Measurements from ENCODE around the gene PPFIA1.

Gene PPFIA1

DNA sequence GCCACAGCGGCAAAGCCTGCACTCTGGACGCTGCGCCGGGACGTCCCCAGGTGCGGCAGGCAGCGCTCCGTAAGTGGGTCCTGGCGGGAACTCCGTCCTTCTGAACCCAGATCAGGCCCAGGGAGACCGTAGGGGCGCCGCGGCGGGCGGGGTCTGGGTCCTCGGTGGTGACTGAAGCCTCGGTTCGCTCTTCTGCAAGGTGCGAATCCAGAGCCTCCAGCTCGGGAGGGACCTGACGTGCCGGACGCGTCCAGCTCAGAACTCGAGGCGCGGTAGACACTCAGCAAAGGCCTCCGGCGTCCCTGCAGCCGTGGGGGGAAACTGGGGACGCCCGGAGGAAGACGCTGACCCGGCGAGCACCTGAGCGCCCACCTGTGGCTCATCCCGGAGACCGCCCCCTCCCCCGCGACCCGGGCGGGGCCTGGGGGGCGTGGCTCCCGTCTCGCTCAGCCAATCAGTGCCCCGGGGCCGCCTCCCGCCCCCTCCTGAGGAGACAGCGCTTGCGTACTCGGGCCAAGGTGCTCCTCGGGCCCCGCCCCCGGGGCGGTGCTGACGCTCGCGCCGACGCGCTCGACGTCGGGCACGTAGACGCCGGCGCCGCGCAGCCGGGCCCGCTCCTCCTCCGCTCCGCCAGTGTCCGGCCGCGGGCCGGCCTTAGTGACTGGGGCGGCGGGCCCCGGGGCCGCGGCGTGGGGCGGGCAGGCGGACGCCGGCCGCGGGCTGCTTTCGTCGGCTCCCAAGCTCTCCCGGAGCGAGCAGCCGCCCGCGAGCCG lies at the start of gene PPFIA1:
Gene PPFIA1, plus strand, starts transcription at position 587 of the 773 bp plus-strand sequence. CDS start 1,483 bp downstream, outside the sequence.
- DNase-seq: peak; percentile 88

DNA sequence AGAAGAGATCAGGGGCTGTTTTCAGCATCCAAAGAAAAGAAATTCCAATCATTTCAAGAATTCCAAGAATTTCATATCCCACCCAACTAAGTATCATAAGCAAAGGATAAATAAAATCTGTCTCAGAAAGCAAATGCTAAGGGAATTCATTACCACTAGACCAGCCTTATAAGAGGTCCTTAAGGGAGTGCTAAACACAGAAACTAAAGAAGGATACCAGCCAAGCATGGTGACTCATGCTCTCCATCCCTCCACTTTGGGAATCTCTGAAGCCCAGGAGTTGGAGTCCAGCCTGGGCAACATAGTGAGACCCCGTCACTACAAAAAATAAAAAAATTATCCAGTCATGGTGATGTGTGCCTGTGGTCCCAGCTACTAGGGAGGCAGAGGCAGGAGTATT lies 49.6 kb upstream of the PPFIA1 start:
- DNase-seq: no peak

DNA sequence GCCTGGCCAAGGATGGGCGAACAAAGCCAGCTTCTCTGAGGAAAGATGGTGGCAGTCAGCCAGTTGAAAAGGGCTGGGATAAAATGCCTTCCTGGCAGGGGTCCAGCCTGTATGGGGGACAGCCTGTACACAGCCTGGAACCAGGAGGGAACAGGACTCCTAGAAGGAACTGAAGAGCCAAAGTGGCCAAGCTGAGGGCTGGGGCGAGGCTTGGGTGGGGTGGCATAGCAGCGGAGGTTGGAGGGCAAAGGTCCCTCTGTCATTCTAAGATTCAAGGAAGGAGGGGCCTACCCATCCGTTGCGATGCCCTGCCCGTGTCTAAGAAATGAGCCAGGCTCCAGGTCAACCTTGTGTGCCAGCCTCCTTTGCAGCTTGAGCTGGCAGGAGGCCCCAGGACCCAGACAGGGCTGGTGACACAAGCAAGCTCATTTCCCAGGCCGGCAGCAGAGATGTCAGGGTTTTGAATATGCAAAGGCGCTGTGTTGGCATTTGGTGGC lies 44.8 kb upstream of the PPFIA1 start:
- no peak for DNase-seq

DNA sequence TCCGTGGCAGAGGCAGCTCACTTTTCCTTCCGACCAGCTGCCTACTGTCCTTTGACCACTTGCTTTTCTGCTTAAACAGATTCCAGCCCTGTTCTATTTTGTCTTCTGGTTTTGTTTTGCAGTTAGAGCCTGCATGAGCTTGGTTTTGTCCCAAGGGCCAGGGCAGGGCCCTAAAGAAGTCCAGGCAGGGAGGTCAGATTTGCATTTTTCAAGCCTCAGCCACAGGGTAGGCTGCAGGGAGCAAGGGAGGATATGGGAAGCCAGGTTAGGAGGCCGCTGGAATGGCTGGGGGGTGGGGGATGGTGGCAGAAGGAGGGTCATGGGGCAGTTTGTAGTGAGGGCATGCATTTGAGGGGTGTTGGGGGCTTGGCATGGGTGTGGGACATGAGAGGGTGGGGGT lies 44.3 kb upstream of the PPFIA1 start:
- no peak for DNase-seq

DNA sequence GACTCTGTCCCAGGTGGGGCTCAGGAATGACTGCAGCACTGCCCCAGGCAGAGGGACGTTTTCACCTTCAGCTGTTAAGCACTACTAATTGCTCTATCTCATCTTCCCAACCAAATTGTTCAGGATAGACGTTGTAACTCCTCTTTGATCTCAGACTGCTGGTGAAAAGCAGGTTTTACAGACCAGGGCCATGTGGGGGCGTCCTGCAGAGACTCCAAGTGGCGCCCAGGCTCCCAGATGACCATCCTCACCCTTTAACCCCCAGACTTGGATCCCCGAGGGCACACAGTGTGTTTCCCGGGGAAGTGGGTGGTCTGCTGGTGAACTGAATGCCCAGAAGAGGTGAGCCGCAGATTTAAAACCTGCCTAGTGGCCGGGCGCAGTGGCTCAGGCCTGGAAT lies 43.5 kb upstream of the PPFIA1 start:
- DNase-seq: no peak

DNA sequence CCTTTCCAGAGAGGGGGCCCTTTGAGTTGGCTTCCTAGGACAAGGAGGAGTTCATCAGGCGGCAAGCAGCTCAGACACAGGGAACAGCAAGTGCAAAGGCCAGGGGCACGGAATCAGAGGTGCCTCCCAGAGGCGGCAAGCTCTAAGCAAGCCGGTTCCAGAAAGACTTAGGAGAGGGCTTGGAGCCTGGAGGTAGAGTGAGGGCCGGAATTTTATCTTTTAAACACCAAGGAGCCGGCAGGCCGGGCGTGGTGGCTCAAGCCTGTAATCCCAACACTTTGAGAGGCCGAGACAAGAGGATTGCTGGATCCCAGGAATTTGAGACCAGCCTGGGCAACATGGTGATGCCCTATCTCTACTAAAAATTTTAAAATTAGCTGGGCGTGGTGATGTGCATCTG lies 40.8 kb upstream of the PPFIA1 start:
- no peak for DNase-seq

DNA sequence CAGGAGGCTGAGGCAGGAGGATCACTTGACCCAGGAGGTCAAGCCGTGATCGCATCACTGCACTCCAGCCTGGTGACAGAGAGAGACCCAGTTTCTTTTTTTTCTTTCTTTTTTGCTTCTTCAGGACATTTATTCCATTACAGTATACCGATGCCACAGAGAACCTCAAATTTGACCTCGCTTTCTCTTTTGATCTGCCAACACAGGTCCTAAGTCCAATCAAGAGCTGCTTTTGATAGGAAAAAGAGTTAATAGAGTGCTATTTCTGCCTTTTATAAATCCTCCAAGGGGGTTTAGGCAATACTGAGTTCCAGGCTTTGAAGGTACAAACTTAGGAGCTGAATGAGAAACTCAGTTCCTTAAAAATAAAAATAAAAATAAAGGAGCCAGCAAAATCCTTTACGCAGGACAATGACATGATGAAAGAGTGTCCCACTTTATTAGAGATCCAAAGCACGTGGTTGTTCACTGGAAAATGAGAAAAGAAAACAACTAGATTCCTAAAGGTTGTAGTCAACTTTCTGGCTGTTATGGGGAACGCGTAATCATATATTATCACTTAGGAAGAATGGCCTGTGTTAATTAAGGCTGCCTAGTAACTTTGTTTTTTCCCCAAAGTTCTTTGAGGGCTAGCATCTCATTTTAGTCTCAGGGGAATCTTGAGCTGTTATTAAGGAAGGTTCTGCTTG lies 40.2 kb upstream of the PPFIA1 start:
- DNase-seq: no peak

DNA sequence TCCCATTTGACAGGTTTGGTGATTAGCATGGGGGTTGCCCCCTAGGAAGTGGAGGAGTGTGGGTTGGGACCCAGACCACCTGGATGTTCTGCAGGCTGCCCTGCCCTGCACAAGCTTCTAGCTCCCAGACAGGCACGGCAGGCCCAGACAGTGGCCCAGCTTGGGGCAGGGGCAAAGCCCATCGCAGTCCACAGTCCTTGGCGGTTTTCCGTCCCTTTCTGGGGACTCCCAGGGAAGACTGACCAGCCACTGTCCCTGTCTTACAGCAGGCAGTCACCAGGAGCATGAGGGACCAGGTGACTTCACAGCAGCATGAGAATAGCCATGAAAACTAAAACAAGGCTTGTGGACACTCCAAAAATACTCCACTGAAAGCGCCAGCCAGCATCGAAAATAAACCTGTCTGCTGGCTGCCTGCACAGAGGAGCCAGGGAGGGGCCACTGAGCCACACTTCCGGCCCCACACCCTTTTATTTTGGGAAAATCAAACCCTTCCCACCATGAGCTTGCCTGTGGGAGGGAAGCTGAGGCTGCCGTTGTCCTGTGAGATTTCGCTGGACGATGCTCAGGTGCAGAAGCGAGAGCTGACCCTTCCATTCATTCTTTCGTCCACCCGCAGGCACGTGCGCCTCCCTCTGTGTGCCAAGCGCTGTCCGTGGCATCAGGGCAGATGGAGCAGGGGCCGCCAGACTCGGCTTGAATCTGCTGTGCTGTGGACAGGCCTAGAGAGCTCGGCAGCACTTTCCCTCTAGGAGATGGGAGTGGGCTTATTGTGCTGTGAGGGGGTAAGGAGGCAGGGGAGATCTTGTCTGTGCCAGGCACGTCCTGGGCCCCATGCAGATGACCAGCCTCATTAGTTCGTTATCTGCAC lies 39.4 kb upstream of the PPFIA1 start:
- no peak for DNase-seq

DNA sequence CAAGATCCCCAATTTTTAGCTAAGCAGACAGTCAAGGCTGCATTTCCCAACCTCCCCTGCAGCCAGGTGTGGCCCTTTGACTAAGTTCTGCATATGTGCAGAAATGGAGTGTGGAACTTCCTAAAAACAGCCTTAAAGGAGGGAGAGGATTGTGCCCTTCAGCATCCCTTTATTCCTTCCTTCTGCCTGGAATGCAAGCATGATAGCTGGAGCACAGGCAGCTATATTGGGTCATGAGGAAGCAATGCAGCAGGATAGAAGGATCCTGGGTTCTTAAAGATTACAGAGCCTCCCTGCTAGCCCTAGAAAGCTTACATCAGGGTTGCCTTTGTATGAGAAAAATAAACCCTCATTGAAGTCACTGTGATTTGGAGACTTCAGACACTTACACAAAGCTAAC lies 37.5 kb upstream of the PPFIA1 start:
- no peak for DNase-seq

DNA sequence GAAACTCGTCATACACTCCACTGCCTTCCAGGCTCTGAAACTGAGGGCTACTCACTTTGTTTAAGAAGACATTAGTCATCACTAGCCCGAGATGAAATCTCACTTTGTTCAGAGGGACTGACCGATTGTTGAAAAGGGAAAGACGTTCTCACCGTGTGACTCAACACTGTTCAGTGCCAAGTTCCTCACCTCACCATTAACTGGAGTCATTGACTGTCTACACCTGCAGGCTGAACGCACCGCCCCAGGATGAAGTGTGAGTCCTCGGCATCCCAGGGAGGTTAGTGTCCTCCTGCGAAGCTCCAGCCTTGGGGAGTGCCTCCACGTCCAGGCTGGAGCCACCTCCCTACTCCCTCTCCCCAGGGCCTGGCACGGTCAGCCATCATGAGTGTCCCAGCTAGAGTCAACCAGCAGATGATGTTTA lies 37.0 kb upstream of the PPFIA1 start:
- DNase-seq: no peak

DNA sequence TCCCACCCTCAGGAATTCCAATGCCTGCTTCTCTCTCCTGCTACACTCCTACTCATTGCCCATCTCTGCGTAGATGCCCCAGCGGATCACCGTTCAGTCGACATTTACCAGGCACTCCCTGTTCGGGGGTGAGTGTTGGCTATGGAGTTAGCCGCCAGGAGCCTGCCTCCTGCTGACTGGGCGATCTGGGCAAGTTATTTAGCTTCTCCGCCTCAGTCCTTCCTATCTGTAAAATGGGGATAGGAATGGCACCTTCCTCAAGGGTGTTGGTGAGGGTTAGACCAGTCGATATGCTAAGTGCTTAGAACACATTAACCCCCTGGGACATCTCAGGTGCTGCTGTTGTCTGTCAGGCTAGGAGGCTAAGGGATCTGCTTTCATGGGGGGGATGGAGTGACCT lies 36.5 kb upstream of the PPFIA1 start:
- no peak for DNase-seq

DNA sequence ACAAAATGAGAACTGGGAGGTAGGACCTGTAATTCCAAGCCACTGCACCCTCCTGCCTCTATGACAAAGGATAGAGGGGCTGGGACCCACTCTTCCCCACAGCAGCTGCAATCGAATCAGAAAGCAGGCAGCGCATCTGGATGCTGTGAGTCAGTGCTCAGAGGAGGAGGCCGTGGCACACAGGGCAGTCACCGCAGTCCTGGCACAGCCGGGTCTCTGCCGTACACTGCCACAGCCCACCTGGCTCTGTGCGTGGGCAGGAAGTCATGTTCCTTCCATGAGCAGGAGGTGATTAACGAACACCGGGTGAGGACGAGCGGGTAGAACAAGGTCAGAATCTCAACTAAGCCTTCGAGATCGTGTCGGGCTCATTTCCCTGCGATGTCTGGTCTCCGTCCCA lies 30.2 kb upstream of the PPFIA1 start:
- no peak for DNase-seq

DNA sequence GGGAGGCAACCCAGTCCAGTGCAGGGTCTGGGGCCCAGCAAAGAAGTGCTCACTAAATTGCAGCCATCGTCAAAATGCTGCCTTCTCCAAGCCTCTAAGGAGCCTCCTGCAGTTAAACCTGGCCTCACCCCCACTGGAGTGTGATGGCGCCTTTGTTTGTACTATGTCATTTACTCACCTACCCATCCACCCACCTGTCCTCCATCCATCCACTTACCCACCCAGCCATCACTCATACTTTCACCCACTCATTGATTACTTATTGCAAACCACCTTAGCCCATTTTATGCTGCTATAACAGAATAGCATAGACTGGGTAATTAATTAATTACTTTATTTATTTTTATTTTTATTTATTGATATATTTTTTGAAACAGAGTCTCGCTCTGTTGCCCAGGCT lies 28.8 kb upstream of the PPFIA1 start:
- no peak for DNase-seq

DNA sequence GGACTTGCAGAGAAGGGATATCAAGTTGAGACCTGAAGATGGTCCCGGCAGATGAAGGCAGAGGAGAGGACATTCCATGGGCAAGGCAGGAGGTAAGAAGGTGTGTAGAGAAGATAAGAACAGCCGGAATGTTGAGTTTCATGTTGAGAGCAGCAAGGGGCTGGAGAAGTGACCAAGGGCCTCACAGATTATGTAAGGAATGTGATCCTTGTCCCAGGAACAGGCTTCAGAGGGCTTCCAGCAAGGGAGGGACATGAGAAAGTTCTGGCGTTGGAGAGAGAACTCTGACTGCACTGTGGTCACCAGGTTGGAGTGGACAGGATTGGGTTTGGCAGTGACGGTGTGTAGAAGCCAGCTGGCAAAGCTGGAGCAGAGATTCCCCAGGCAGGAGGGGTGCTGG lies 27.6 kb upstream of the PPFIA1 start:
- no peak for DNase-seq

DNA sequence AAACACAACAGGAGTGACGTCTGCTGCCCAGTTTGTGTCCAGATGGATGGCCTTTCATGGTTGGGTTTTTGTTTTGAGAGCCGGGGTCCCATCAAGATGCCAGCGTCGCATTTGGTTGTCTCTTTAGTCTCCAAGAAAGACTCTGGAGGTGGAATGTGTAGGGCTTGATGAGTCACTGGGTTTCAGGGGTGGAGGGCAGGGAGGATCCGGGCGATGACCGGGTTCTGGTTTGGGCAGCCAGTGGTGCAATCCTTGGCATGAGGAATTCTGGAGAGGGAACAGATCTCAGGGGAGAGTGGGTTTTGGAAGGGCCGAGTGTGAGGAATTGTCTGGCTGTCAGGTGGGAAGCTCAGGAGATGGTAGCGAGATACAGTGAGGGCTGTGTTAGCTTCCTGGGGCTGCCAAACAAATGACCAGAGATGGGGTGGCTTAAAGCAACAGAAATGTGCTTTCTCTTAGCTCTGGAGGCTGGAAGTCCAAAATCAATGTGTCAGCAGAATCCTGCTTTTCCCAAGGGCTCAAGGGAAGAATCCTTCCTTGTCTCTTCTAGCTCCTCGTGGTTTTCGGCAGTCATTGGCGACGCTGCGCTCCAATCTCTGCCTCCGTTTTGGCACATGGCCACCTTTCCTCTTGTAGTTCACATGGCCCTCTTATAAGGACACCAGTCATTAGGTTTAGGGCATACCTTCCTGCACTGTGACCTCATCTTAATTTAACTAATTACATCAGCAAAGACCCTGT lies 26.4 kb upstream of the PPFIA1 start:
- no peak for DNase-seq

DNA sequence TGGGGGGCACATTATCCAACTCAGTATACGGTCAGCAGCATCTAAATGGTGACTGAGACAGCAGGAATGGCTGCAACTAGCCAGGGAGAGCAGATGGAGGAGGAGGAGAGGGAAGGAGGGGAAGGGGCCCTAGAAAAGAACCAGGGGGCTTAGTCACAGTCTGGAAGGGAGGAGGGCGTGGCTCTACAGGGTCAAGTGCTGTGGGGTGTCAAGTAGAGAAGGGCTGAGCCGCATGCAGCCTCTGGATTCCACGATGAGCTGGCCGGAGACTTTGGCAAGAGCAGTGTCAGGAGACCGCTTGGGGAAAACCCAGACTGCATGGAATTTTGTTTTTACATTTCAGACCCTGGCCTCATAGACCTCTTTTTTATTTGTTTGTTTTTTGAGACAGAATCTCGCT lies 25.8 kb upstream of the PPFIA1 start:
- DNase-seq: no peak

DNA sequence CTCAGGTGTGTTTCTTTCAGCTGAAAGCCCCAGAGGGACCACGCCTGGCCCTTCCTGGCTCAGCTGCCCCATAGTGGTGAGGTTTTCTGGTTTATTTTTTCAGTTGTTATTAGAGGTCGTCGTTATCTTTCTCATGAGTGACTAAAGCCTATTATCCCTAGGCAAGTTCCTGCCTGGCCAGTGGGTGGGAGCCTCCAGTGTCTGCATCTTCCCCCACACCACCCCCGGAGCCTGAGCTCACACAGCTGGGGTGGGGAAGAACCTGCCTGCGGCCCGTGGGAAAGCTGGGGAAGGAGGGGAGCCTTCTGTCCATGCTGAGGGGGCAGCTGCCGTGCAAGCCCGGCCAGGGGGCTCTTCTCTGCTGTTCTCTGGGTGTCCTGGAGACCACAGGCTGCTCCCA lies 24.3 kb upstream of the PPFIA1 start:
- no peak for DNase-seq

DNA sequence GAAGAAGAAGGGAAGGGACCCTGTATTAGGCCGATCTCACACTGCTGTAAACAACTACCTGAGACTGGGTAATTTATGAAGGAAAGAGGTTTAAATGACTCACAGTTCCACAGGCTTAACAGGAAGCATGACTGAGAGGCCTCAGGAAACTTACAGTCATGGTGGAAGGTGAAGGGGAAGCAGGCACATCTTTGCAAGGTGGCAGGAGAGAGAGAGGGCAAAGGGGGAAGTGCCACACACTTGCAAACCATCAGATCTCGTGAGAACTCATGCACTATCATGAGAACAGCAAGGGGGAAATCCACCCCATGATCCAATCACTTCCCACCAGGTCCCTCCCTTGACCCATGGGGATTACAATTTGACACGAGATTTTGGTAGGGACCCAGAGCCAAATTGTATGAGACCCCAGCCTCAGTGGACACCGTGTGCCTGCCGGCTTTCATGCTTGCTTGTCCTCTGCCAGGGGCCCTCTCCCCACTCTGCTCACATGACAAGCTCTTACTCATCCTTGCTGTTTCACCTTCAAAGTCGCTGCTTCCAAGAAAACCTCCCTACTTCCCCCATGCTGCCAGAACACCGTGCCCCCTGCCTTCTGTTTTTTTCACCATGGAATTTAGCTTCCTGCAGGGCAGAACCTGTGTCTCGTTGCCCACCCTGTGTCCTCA lies 23.3 kb upstream of the PPFIA1 start:
- DNase-seq: no peak

DNA sequence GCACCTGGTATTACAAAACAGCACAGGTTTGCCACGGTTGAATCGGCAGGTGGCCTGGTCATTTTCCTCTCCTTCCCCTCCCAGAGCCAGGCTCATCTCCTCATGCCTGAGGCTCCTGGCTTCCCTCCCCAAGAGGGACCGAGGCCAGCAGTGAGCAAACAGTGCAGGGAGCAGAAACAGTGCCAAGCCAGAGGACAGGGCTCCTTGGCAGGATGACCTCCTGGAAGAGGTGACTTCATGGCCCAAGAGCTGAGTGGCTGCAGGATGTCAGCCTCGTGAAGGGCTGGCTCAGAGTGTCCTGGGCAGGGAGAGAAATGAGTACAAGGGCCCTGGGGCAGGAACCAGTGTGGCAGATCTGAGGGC lies 22.8 kb upstream of the PPFIA1 start:
- no peak for DNase-seq

DNA sequence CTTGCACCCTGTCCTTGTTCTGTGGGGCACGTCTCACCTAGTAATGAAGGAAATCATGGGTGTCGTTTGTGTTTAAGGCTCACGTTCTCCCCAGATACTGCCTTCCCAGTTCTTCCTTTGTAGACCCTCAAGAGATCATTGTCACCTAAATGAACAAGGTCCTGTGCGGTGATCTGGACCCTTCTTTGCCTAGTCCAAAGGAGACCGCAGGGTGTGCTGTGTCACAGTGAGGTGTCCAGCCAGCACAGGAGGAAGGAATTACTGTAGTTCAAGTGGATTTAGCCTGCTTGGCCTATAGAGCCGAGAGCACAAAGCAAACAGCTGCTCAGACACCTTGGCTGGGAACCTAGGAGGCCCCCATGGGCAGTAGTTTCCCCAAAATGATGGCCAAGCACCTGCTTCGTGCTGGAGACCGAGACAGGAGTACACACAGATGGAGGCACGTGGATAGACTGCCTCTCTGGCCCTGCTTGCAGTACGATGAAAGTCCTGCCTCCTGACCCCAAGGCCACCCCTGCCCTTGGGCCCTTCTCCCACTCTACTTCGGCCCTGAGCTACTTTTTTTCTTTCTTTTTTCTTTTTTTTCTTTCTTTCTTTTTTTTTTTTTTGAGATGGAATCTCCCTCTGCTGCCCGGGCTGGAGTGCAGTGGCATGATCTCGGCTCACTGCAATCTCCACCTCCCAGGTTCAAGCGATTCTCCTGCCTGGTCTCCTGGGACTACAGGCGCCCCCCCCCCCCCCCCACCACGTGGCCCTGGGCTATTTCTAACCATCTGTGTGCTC lies 19.4 kb upstream of the PPFIA1 start:
- DNase-seq: no peak

DNA sequence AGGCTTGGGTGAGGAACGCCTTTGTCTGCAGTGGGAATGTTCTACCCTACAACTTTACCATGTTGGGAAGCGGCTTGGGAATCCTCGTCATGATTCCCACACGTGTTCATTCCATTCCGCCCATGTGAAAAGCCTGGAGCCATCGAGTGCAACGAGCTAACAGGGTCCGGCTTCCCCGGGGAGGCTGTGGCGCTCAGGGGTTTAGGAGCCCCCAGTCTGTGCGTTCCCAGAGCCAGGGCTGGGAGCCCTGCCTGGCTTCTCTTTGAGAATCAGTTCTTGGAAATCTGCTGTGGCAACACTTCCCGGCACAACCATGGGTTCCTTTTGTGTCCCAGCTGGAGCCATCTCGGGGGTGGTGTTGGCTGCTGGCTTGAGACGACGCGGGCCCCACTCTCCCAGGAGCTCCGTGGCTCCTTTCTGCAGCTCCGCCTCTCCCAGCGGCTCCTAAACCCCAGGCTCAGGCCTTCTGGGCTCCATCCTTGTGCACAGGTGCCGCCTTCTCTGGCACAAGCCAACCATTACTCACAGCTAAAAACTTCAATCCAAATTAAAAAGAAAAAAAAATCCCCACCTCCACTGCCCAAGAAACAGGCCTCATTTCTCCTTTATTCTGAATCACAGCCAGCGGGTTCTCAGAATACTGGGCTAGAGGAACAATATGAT lies 18.7 kb upstream of the PPFIA1 start:
- no peak for DNase-seq

Data from NCI-H2227 treated with DMSO at 0.1 percent for 48 hours (cell line).